CD4-positive, alpha-beta T cell (primary cell): ENCODE results near the gene SEPHS1. TPM values are rescaled to one million over a fixed set of nuclear protein-coding genes. Genes with fewer than 3 reads are reported as not detected.

Source experiments
- ATAC-seq: fragments of 200-7000 bp; cut with Tn5 transposase; one replicate; pipeline ENCODE4 v1.10.0; 2022; ENCODE audit warnings: mild to moderate bottlenecking; ENCODE audit not compliant: poor library complexity
- CTCF ChIA-PET: fragments of 350-600 bp; sonication (Branson Sonifier 250); formaldehyde crosslinking; loops from one replicate; lab custom pipeline; 2021; ENCODE audit warnings: antibody characterized with exemption, inconsistent platforms; lab: Charles Lee
- POLR2A ChIA-PET: fragments of 350-600 bp; sonication (Branson Sonifier 250); formaldehyde crosslinking; loops from one replicate; lab custom pipeline; 2021; ENCODE audit warnings: antibody characterized with exemption, inconsistent platforms; lab: Charles Lee
- DNase-seq, 14 experiments: peaks; one replicate each; pipeline ENCODE4 v3.0.0-alpha.2; 2013 to 2020; ENCODE audit warnings: mixed read lengths in 2 of 14
- H3K27ac ChIP-seq, 2 donors: one replicate each; pipeline versions ENCODE4 v1.5.1 to v1.7.0; 2013; ENCODE audit warnings: low read length in 2 of 2, low read depth in 1 of 2, mild to moderate bottlenecking in 1 of 2
- H3K27me3 ChIP-seq, 2 experiments: 1 replicate in 1 of 2; 2 replicates in 1 of 2; pipeline versions ENCODE4 v1.6.1 to v1.7.0; 2013; ENCODE audit warnings: low read length in 2 of 2, control low read depth in 1 of 2, mild to moderate bottlenecking in 1 of 2, moderate library complexity in 1 of 2; ENCODE audit not compliant: insufficient read depth in 2 of 2, control insufficient read depth in 1 of 2
- H3K36me3 ChIP-seq: one replicate; pipeline ENCODE4 v1.6.1; 2013; ENCODE audit warnings: low read length, control low read depth; ENCODE audit not compliant: insufficient read depth
- H3K4me1 ChIP-seq: one replicate; pipeline ENCODE4 v1.6.1; 2013; ENCODE audit warnings: low read length, control low read depth; ENCODE audit not compliant: insufficient read depth
- H3K4me3 ChIP-seq: one replicate; pipeline ENCODE4 v1.5.1; 2013; ENCODE audit warnings: mild to moderate bottlenecking, low read length, moderate library complexity
- H3K9me3 ChIP-seq, 2 experiments: 1 replicate in 1 of 2; 2 replicates in 1 of 2; pipeline versions ENCODE4 v1.6.1 to v1.7.0; 2013; ENCODE audit warnings: low read length in 2 of 2, mild to moderate bottlenecking in 2 of 2, control low read depth in 1 of 2, moderate library complexity in 1 of 2; ENCODE audit not compliant: control insufficient read depth in 1 of 2, insufficient read depth in 1 of 2
- H3K27ac Mint-ChIP-seq: one replicate; pipeline ENCODE4 v1.8.0; 2020; ENCODE audit warnings: mixed read lengths
- H3K27me3 Mint-ChIP-seq: one replicate; pipeline ENCODE4 v1.8.0; 2021; ENCODE audit warnings: mixed read lengths
- H3K36me3 Mint-ChIP-seq: one replicate; pipeline ENCODE4 v1.8.0; 2021; ENCODE audit warnings: low read depth, mixed read lengths
- H3K4me1 Mint-ChIP-seq: one replicate; pipeline ENCODE4 v1.8.0; 2021; ENCODE audit warnings: low read depth, mixed read lengths
- H3K4me3 Mint-ChIP-seq: one replicate; pipeline ENCODE4 v1.8.0; 2020; ENCODE audit warnings: mild to moderate bottlenecking, mixed read lengths
- H3K9me3 Mint-ChIP-seq: one replicate; pipeline ENCODE4 v1.8.0; 2020; ENCODE audit warnings: mixed read lengths
- intact Hi-C, 2 experiments: fragments of 100-400 bp; cut with DNase I in 1 of 2; cut with micrococcal nuclease in 1 of 2; formaldehyde crosslinking; loops; one replicate each; pipeline versions ENCODE4 v1.15.1 to v1.9.0; 2023 to 2025; cut with DNase I, micrococcal nuclease
- total RNA-seq, 174 experiments: library from RNA in 2 of 174; stranded (reverse) in 2 of 174; gene quantifications; one replicate each; pipeline ENCODE4 v1.2.3 and lab custom pipeline; 2021 to 2026
- TF ChIP-seq, protein P1 (sequence below): fragments of 200-600 bp; IDR thresholded peaks from one replicate; pipeline ENCODE4 v1.8.0; 2022; ENCODE audit warnings: antibody characterized with exemption, mild to moderate bottlenecking

Gene SEPHS1
- total RNA-seq, 2 experiments from 2014 or later, result 13.1 to 17.9 TPM

DNA sequence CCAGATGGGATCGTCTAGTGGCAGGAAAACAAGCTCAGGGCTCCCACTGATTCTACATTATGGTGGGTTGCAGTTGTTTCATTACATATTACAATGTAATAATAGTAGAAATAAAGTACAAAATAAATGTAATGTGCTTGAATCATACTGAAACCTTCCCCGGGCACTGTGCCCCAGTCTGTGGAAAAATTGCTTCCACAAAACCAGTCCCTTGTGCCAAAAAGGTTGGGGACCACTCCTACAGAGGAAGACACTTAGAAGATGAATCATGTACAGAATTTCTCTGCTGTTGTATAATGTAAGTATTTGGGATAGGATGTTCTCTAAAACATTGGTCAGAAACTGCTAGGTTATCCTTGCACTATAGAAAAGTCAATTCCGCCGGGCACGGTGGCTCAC lies 36.9 kb downstream of the SEPHS1 start:
- no peak overlapping the region for H3K4me3 Mint-ChIP-seq
- Histone ChIP-seq H3K27ac (no peak overlapping the region), H3K4me1 (no peaks in the 10 kb centered on the region), H3K9me3 (no peaks in the 10 kb centered on the region), H3K4me3 (no peak overlapping the region), H3K27me3 (no peaks in the 10 kb centered on the region), H3K36me3 (no peaks in the 10 kb centered on the region)
- no peaks in the 10 kb centered on the region for H3K9me3 Mint-ChIP-seq
- TF ChIP-seq, protein P1, sequence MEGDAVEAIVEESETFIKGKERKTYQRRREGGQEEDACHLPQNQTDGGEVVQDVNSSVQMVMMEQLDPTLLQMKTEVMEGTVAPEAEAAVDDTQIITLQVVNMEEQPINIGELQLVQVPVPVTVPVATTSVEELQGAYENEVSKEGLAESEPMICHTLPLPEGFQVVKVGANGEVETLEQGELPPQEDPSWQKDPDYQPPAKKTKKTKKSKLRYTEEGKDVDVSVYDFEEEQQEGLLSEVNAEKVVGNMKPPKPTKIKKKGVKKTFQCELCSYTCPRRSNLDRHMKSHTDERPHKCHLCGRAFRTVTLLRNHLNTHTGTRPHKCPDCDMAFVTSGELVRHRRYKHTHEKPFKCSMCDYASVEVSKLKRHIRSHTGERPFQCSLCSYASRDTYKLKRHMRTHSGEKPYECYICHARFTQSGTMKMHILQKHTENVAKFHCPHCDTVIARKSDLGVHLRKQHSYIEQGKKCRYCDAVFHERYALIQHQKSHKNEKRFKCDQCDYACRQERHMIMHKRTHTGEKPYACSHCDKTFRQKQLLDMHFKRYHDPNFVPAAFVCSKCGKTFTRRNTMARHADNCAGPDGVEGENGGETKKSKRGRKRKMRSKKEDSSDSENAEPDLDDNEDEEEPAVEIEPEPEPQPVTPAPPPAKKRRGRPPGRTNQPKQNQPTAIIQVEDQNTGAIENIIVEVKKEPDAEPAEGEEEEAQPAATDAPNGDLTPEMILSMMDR, result no peak
- POLR2A ChIA-PET, result no interaction called here
- no peaks in the 10 kb centered on the region for H3K4me1 Mint-ChIP-seq
- no peak overlapping the region for H3K27ac Mint-ChIP-seq
- CTCF ChIA-PET, result no interaction called here
- DNase-seq, result no peak
- no peaks in the 10 kb centered on the region for H3K27me3 Mint-ChIP-seq
- peaks cover under 1% of the 10 kb centered on the region for H3K36me3 Mint-ChIP-seq
- intact Hi-C loops, result no loop called here
- ATAC-seq, result no peak

DNA sequence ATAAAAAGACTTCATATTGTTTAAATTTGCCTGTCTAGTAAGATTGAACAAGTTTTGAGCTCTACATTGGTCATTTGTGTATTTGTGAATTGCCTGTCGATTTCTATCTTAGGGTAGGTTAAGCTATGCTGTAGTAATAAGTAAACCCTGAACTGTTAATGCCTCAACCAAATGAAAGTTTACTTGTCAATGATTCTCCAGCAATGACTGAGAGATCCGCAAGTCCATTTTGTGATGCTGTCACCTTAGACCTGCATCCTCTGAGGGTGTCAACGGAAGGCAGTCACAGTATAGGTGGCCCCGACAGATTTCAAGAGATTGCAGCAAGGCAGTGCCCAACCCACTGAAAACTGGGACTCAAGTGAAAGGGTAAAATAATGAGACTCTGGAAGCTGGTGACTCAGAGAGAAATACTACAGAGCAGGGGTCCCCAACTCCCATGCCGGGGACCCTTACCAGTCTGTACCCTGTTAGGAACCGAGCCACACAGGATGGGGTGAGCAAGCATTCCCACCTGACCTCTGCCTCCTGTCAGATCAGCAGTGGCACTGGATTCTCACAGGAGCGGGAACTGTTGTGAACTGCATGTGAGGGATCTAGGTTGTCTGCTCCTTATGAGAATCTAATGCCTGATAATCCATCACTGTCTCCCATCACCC lies 37.4 kb downstream of the SEPHS1 start:
- no peaks in the 10 kb centered on the region for H3K4me1 Mint-ChIP-seq
- ChIA-PET POLR2A (interaction anchor here (1.0 kb wide), 1 partner anchor 8 kb away, joined by 3 read pairs; no protein-coding TSS in a partner anchor), CTCF (no interaction called here)

DNA sequence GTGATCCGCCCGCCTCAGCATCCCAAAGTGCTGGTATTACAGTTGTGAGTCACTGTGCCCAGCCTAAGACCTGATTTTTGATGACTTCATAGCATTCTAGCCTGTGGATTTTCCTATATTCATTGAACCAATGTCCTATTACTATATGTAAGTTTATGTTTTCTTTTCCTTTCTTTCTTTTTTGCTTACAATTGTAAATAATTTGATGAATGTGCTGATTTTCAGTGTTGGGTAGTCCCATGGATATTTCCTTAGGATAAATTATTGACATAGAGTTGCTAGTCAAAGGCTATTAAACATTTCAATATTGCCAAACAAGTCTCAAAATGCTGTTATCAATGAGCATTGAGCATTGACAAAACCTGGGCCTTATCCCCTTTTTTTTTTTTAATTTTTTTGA lies 38.3 kb downstream of the SEPHS1 start:
- Histone ChIP-seq H3K27ac (no peak overlapping the region), H3K9me3 (no peaks in the 10 kb centered on the region), H3K4me3 (no peak overlapping the region), H3K36me3 (no peaks in the 10 kb centered on the region), H3K27me3 (no peaks in the 10 kb centered on the region), H3K4me1 (no peaks in the 10 kb centered on the region)
- peaks cover 6% of the 10 kb centered on the region for H3K36me3 Mint-ChIP-seq
- H3K27me3 Mint-ChIP-seq, result no peaks in the 10 kb centered on the region
- no peaks in the 10 kb centered on the region for H3K4me1 Mint-ChIP-seq
- ATAC-seq (no peak), DNase-seq (no peak)
- POLR2A ChIA-PET, result interaction anchor here (1.0 kb wide), 1 partner anchor 7 kb away, joined by 3 read pairs; no protein-coding TSS in a partner anchor
- no peak overlapping the region for H3K27ac Mint-ChIP-seq
- TF ChIP-seq, protein P1, result no peak
- CTCF ChIA-PET, result no interaction called here
- no peak overlapping the region for H3K4me3 Mint-ChIP-seq
- intact Hi-C loops, result no loop called here
- no peaks in the 10 kb centered on the region for H3K9me3 Mint-ChIP-seq

More for the DNA sequence above, 37.4 kb downstream of the SEPHS1 start:
- Mint-ChIP-seq H3K27me3 (no peaks in the 10 kb centered on the region), H3K27ac (no peak overlapping the region), H3K9me3 (no peaks in the 10 kb centered on the region), H3K4me3 (no peak overlapping the region), H3K36me3 (peaks cover 6% of the 10 kb centered on the region)
- H3K4me1 ChIP-seq, result no peaks in the 10 kb centered on the region
- no peaks in the 10 kb centered on the region for H3K27me3 ChIP-seq
- H3K9me3 ChIP-seq, result no peaks in the 10 kb centered on the region
- no peaks in the 10 kb centered on the region for H3K36me3 ChIP-seq
- TF ChIP-seq, protein P1, result no peak
- ATAC-seq, result no peak
- intact Hi-C loops, result no loop called here
- H3K27ac ChIP-seq, result no peak overlapping the region
- no peak for DNase-seq
- no peak overlapping the region for H3K4me3 ChIP-seq
